Measurements from ENCODE around the gene MAPRE2.
A peak's percentile ranks its signal among the peaks of the same experiment; 100 is the strongest.

MAPRE2 gene

DNA sequence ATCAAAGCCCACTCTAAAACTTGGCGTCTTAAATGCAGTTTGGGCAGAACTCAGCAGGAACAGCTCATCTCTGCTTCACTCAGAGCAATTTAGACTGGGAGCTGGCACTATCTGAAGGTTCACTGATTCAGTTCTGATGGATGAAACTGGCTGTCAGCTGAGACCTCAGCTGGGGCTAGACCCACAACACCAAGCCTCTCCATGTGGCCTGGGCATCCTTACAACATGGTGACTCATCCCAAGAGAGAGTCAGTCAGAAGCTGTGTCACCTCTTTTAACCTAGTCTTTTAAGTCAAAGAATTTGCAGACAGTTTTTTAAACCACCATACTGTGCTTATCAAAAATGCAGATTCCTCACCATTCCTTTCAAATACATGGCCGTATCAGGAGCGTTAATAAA, 137.0 kb downstream of the MAPRE2 start:
- no peak overlapping the region for H3K4me2 ChIP-seq (ENCODE audit: low read length)
- peaks cover 18% of the 10 kb centered on the region for H3K36me3 ChIP-seq (ENCODE audit: control insufficient read depth, low read length)
- no peaks in the 10 kb centered on the region for H4K20me1 ChIP-seq (ENCODE audit: control insufficient read depth, insufficient read depth, low read depth, low read length)
- no peaks in the 10 kb centered on the region for H3K27me3 ChIP-seq (ENCODE audit: control insufficient read depth, low read length)
- H3K4me1 ChIP-seq (ENCODE audit: control insufficient read depth, low read length) = peaks cover 53% of the 10 kb centered on the region
- peaks cover 31% of the 10 kb centered on the region for H3K9me3 ChIP-seq (ENCODE audit: control insufficient read depth, insufficient read depth, low read length)
- no peak for TF ChIP-seq EZH2phosphoT487 (IDR thresholded peaks at IDR 0.05; ENCODE audit: borderline replicate concordance, low read length)
- TF ChIP-seq, protein P1, sequence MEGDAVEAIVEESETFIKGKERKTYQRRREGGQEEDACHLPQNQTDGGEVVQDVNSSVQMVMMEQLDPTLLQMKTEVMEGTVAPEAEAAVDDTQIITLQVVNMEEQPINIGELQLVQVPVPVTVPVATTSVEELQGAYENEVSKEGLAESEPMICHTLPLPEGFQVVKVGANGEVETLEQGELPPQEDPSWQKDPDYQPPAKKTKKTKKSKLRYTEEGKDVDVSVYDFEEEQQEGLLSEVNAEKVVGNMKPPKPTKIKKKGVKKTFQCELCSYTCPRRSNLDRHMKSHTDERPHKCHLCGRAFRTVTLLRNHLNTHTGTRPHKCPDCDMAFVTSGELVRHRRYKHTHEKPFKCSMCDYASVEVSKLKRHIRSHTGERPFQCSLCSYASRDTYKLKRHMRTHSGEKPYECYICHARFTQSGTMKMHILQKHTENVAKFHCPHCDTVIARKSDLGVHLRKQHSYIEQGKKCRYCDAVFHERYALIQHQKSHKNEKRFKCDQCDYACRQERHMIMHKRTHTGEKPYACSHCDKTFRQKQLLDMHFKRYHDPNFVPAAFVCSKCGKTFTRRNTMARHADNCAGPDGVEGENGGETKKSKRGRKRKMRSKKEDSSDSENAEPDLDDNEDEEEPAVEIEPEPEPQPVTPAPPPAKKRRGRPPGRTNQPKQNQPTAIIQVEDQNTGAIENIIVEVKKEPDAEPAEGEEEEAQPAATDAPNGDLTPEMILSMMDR (IDR thresholded peaks at IDR 0.05; ENCODE audit: low read depth, low read length, poor library complexity, severe bottlenecking) = no peak
- no peak overlapping the region for H3K4me3 ChIP-seq (ENCODE audit: low read length)
- peaks cover 8% of the 10 kb centered on the region for H3F3A ChIP-seq (ENCODE audit: control insufficient read depth, insufficient read depth)
- no peak overlapping the region for H3K27ac ChIP-seq (ENCODE audit: low read depth, low read length)
- no peaks in the 10 kb centered on the region for H3K9me2 ChIP-seq (replicated peaks; ENCODE audit: control insufficient read depth, low read length)
- no peaks in the 10 kb centered on the region for H3K79me2 ChIP-seq (ENCODE audit: control insufficient read depth, low read length)

GRCh38 chr18:35179906-35180305, 138.7 kb downstream of the MAPRE2 start:
- Histone ChIP-seq H3K27me3 (ENCODE audit: control insufficient read depth, low read length) (no peaks in the 10 kb centered on the region), H4K20me1 (ENCODE audit: control insufficient read depth, insufficient read depth, low read depth, low read length) (no peaks in the 10 kb centered on the region), H3K27ac (ENCODE audit: low read depth, low read length) (no peak overlapping the region), H3K9me3 (ENCODE audit: control insufficient read depth, insufficient read depth, low read length) (peaks cover 26% of the 10 kb centered on the region), H3K79me2 (ENCODE audit: control insufficient read depth, low read length) (no peaks in the 10 kb centered on the region), H3K4me3 (ENCODE audit: low read length) (no peak overlapping the region), H3K9me2 (replicated peaks; ENCODE audit: control insufficient read depth, low read length) (no peaks in the 10 kb centered on the region), H3F3A (ENCODE audit: control insufficient read depth, insufficient read depth) (no peaks in the 10 kb centered on the region; the same call in 1 of the 2 replicates), H3K4me2 (ENCODE audit: low read length) (peak overlapping the region; percentile 39), H3K4me1 (ENCODE audit: control insufficient read depth, low read length) (peaks cover 38% of the 10 kb centered on the region), H3K36me3 (ENCODE audit: control insufficient read depth, low read length) (peaks cover 8% of the 10 kb centered on the region)
- no peak for TF ChIP-seq EZH2phosphoT487 (IDR thresholded peaks at IDR 0.05; ENCODE audit: borderline replicate concordance, low read length)
- TF ChIP-seq, protein P1 (IDR thresholded peaks at IDR 0.05; ENCODE audit: low read depth, low read length, poor library complexity, severe bottlenecking) = no peak

- Histone ChIP-seq H3K4me1 (ENCODE audit: control insufficient read depth, low read length) (peaks cover 33% of the 10 kb centered on the region), H3F3A (ENCODE audit: control insufficient read depth, insufficient read depth) (no peaks in the 10 kb centered on the region; the same call in 1 of the 2 replicates), H3K9me3 (ENCODE audit: control insufficient read depth, insufficient read depth, low read length) (peaks cover 23% of the 10 kb centered on the region), H3K4me3 (ENCODE audit: low read length) (peak overlapping the region; percentile 9), H3K4me2 (ENCODE audit: low read length) (peak overlapping the region; percentile 39), H3K36me3 (ENCODE audit: control insufficient read depth, low read length) (peaks cover 5% of the 10 kb centered on the region), H3K27ac (ENCODE audit: low read depth, low read length) (peak overlapping the region; percentile 14; the same call in 1 of the 2 replicates), H3K79me2 (ENCODE audit: control insufficient read depth, low read length) (no peaks in the 10 kb centered on the region), H3K27me3 (ENCODE audit: control insufficient read depth, low read length) (no peaks in the 10 kb centered on the region), H3K9me2 (replicated peaks; ENCODE audit: control insufficient read depth, low read length) (no peaks in the 10 kb centered on the region), H4K20me1 (ENCODE audit: control insufficient read depth, insufficient read depth, low read depth, low read length) (no peaks in the 10 kb centered on the region)
- no peak for TF ChIP-seq EZH2phosphoT487 (IDR thresholded peaks at IDR 0.05; ENCODE audit: borderline replicate concordance, low read length)
- TF ChIP-seq, protein P1 (IDR thresholded peaks at IDR 0.05; ENCODE audit: low read depth, low read length, poor library complexity, severe bottlenecking) = no peak
These were observed 139.2 kb downstream of the MAPRE2 start for GRCh38 chr18:35180455-35180854.
